ENCODE data around the gene H2AZ1. TPM values are rescaled to one million over a fixed set of nuclear protein-coding genes. Genes with fewer than 3 reads are reported as not detected.

Gene H2AZ1
- total and polyA plus RNA-seq, 4 donors: 28.5 to 139 (median 103) TPM

DNA sequence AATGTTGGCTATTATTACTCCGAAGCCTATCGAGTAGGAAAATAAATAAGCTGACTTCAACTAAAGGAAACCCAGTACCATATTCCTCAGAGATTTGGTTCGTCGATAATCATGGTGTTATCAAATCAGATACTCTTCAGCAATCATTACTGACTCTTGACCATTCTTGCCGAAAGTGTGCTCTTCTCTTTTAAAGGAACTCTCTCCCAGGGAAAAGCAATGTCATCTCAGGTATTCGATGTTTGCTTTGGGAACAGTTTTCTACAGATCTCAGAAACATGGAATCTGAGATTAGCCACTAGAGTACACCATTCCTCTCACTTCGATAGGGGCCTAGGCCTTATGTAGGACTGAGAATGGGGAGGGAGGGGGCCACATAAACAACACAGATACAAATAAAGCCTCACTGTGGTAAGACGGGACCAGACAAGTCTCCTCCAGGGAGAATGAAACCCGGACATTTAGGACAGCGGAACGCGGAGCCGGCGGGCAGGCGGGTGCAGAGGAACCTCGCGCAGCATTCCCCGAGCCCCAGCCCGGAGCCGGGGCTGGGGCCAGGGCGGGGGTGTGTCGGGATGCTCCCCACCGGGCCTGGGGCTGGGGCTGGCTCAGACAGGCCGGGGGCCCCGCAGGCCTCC is 4.2 kb downstream of the H2AZ1 start:
- no peaks in the 10 kb centered on the region for H3K36me3 ChIP-seq (ENCODE audit: control insufficient read depth in 4 of 4, insufficient read depth in 3 of 4, low read depth in 1 of 4, low read length in 3 of 4)
- peaks cover 3 to 31% (median 20%) of the 10 kb centered on the region in 4 donors for H3K4me1 ChIP-seq (ENCODE audit: control insufficient read depth in 4 of 4, insufficient read depth in 4 of 4, low read length in 3 of 4)
- no peak for DNase-seq (ENCODE audit: low spot score)
- WGBS: 2% methylated on average over 25 of the region's 25 CpGs
- no peaks in the 10 kb centered on the region for H3K27me3 ChIP-seq (ENCODE audit: control insufficient read depth in 4 of 4, insufficient read depth in 4 of 4, low read length in 3 of 4)
- H3K9me3 ChIP-seq (ENCODE audit: control insufficient read depth in 4 of 4, low read length in 3 of 4): no peaks in the 10 kb centered on the region
- peak overlapping the region; percentile 63 to 98 (median 93) for H3K4me3 ChIP-seq (ENCODE audit: low read depth in 1 of 3, low read length in 3 of 3)
- H3K9ac ChIP-seq (ENCODE audit: low read depth in 1 of 2, low read length in 2 of 2): peak overlapping the region; percentile 71 to 76
- H3K27ac ChIP-seq (ENCODE audit: low read depth in 1 of 2, low read length in 2 of 2): peak overlapping the region; percentile 68 to 90
- TF ChIP-seq, protein P1, sequence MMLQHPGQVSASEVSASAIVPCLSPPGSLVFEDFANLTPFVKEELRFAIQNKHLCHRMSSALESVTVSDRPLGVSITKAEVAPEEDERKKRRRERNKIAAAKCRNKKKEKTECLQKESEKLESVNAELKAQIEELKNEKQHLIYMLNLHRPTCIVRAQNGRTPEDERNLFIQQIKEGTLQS (IDR thresholded peaks at IDR 0.05): no peak
- no peak for TF ChIP-seq GABPA (IDR thresholded peaks at IDR 0.05 in 1 of 2, conservative IDR thresholded peaks at IDR 0.05 in 1 of 2)
- TF ChIP-seq EGR1 (IDR thresholded peaks at IDR 0.05; ENCODE audit: low read depth in 2 of 2): no peak
- TF ChIP-seq RAD21 (IDR thresholded peaks at IDR 0.05): no peak
- TF ChIP-seq, protein P2, sequence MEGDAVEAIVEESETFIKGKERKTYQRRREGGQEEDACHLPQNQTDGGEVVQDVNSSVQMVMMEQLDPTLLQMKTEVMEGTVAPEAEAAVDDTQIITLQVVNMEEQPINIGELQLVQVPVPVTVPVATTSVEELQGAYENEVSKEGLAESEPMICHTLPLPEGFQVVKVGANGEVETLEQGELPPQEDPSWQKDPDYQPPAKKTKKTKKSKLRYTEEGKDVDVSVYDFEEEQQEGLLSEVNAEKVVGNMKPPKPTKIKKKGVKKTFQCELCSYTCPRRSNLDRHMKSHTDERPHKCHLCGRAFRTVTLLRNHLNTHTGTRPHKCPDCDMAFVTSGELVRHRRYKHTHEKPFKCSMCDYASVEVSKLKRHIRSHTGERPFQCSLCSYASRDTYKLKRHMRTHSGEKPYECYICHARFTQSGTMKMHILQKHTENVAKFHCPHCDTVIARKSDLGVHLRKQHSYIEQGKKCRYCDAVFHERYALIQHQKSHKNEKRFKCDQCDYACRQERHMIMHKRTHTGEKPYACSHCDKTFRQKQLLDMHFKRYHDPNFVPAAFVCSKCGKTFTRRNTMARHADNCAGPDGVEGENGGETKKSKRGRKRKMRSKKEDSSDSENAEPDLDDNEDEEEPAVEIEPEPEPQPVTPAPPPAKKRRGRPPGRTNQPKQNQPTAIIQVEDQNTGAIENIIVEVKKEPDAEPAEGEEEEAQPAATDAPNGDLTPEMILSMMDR (IDR thresholded peaks at IDR 0.05; ENCODE audit: low read depth, low read length, missing input control): no peak
- TF ChIP-seq, protein P3, sequence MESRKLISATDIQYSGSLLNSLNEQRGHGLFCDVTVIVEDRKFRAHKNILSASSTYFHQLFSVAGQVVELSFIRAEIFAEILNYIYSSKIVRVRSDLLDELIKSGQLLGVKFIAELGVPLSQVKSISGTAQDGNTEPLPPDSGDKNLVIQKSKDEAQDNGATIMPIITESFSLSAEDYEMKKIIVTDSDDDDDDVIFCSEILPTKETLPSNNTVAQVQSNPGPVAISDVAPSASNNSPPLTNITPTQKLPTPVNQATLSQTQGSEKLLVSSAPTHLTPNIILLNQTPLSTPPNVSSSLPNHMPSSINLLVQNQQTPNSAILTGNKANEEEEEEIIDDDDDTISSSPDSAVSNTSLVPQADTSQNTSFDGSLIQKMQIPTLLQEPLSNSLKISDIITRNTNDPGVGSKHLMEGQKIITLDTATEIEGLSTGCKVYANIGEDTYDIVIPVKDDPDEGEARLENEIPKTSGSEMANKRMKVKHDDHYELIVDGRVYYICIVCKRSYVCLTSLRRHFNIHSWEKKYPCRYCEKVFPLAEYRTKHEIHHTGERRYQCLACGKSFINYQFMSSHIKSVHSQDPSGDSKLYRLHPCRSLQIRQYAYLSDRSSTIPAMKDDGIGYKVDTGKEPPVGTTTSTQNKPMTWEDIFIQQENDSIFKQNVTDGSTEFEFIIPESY (IDR thresholded peaks at IDR 0.05): no peak
- no peak for TF ChIP-seq HNF4G (IDR thresholded peaks at IDR 0.05)
- TF ChIP-seq, protein P4, sequence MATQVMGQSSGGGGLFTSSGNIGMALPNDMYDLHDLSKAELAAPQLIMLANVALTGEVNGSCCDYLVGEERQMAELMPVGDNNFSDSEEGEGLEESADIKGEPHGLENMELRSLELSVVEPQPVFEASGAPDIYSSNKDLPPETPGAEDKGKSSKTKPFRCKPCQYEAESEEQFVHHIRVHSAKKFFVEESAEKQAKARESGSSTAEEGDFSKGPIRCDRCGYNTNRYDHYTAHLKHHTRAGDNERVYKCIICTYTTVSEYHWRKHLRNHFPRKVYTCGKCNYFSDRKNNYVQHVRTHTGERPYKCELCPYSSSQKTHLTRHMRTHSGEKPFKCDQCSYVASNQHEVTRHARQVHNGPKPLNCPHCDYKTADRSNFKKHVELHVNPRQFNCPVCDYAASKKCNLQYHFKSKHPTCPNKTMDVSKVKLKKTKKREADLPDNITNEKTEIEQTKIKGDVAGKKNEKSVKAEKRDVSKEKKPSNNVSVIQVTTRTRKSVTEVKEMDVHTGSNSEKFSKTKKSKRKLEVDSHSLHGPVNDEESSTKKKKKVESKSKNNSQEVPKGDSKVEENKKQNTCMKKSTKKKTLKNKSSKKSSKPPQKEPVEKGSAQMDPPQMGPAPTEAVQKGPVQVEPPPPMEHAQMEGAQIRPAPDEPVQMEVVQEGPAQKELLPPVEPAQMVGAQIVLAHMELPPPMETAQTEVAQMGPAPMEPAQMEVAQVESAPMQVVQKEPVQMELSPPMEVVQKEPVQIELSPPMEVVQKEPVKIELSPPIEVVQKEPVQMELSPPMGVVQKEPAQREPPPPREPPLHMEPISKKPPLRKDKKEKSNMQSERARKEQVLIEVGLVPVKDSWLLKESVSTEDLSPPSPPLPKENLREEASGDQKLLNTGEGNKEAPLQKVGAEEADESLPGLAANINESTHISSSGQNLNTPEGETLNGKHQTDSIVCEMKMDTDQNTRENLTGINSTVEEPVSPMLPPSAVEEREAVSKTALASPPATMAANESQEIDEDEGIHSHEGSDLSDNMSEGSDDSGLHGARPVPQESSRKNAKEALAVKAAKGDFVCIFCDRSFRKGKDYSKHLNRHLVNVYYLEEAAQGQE (IDR thresholded peaks at IDR 0.05): no peak
- TF ChIP-seq, protein P5, sequence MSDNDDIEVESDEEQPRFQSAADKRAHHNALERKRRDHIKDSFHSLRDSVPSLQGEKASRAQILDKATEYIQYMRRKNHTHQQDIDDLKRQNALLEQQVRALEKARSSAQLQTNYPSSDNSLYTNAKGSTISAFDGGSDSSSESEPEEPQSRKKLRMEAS (IDR thresholded peaks at IDR 0.05): no peak
- TF ChIP-seq SP1 (IDR thresholded peaks at IDR 0.05): no peak
- TF ChIP-seq RXRA (IDR thresholded peaks at IDR 0.05): no peak
- no peak for TF ChIP-seq JUND (IDR thresholded peaks at IDR 0.05)
- TF ChIP-seq FOXA1 (IDR thresholded peaks at IDR 0.05): no peak
- TF ChIP-seq NR2F2 (IDR thresholded peaks at IDR 0.05): no peak
- no peak for TF ChIP-seq FOXA2 (IDR thresholded peaks at IDR 0.05)
- TF ChIP-seq TAF1 (conservative IDR thresholded peaks at IDR 0.05): no peak
- TF ChIP-seq YY1 (IDR thresholded peaks at IDR 0.05): no peak
- no peak for TF ChIP-seq HNF4A (conservative IDR thresholded peaks at IDR 0.05)
